H7 (cell line): Measurements from ENCODE around the gene SLC29A2. TPM values are rescaled to one million over a fixed set of nuclear protein-coding genes. Genes with fewer than 3 reads are reported as not detected.
"Not testable (repeated sequence)": the region's sequence is repeated elsewhere in the genome, so short reads cannot be mapped to it uniquely, and the experiment has no call there.

ENCODE experiments used
- DNase-seq: peaks from one replicate; pipeline ENCODE4 v3.0.0; 2012
- H3K27me3 ChIP-seq: 2 replicates; pipeline ENCODE4 v1.6.0; 2011; ENCODE audit warnings: mild to moderate bottlenecking, low read length; ENCODE audit not compliant: control insufficient read depth, insufficient read depth
- H3K36me3 ChIP-seq: replicated peaks from 2 replicates; pipeline ENCODE4 v1.5.1; 2011; ENCODE audit warnings: low read length; ENCODE audit not compliant: control insufficient read depth, insufficient read depth
- H3K4me3 ChIP-seq: 2 replicates; pipeline ENCODE4 v1.5.1; 2011; ENCODE audit warnings: low read depth, mild to moderate bottlenecking, control low read depth, low read length, moderate library complexity; ENCODE audit not compliant: insufficient read depth
- total RNA-seq: library from RNA; depleted of rRNA; stranded (reverse); fragments of >200 nt; shearing (Covaris generic); gene quantifications from 2 replicates; pipeline ENCODE4 v1.2.3, GENCODE V29; 2014

Gene SLC29A2
- total RNA-seq, 1 experiment from 2014 or later = 23.8 TPM

DNA sequence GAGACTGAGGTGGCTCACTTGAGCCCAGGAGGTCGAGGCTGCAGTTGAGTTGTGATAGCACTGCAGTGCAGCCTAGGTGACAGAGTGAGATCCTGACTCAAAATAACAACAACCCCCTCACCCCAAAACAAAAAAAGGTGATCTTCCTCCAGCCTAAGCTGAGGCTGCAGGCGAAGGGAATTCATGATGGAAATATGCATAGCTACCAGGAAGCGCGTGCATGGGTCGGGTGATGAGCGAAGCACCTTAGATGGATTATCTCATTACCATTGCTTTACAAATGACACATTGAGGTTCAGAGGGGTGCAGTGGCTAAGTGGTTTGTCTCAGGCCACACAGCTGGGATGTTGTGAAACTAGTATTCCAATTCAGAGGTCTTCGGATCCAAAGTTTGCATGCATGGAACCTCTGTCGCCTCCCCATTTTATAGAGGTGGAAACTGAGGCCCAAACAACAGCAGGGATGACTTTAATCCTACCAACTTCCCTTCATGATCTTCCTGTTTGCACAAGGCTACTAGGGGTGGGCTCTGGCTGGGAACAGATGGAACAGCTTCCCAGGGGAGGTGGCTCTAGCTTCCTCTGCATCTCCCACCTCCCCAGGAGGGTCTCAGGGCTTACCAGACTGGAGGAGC lies 4.6 kb downstream of the SLC29A2 start:
- DNase-seq = no peak
- Histone ChIP-seq H3K27me3 (no peaks in the 10 kb centered on the region), H3K4me3 (no peak overlapping the region), H3K36me3 (peaks cover 45% of the 10 kb centered on the region)

GRCh38 chr11:66365711-66366619 lies 5.6 kb downstream of the SLC29A2 start:
- Histone ChIP-seq H3K36me3 (peaks cover 45% of the 10 kb centered on the region), H3K27me3 (no peaks in the 10 kb centered on the region), H3K4me3 (no peak overlapping the region)
- no peak for DNase-seq

- Histone ChIP-seq H3K36me3 (peaks cover 45% of the 10 kb centered on the region), H3K4me3 (no peak overlapping the region), H3K27me3 (no peaks in the 10 kb centered on the region)
- peak; percentile 37 for DNase-seq
These were observed 6.4 kb downstream of the SLC29A2 start for GRCh38 chr11:66365166-66365565.

- Histone ChIP-seq H3K27me3 (no peaks in the 10 kb centered on the region), H3K4me3 (no peak overlapping the region), H3K36me3 (peaks cover 39% of the 10 kb centered on the region)
- DNase-seq = peak; percentile 97
These were observed 7.6 kb downstream of the SLC29A2 start for GRCh38 chr11:66363805-66364535.

DNA sequence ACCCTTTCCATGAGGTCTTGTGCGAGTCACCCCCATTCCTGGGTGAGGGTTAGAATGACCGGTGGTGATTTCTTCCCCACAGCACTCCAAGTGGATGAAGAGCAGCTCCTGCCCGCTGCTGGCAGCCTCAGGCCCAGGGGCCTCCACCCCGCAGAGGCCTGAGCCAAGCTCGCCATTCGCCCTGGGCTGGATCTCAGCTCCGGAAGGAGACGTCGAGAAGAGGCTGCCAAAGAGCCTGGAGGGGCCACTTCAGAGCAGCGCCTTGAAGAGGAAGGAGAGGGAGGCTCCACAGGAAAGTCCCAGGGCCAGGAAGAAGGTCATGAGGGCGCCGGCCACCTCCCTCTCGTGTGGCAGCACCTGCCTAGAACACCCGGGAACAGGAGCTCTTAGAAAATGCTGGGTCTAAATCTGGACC lies 8.4 kb downstream of the SLC29A2 start:
- Histone ChIP-seq H3K36me3 (peaks cover 32% of the 10 kb centered on the region), H3K4me3 (no peak overlapping the region), H3K27me3 (no peaks in the 10 kb centered on the region)
- DNase-seq = peak; percentile 35

DNA sequence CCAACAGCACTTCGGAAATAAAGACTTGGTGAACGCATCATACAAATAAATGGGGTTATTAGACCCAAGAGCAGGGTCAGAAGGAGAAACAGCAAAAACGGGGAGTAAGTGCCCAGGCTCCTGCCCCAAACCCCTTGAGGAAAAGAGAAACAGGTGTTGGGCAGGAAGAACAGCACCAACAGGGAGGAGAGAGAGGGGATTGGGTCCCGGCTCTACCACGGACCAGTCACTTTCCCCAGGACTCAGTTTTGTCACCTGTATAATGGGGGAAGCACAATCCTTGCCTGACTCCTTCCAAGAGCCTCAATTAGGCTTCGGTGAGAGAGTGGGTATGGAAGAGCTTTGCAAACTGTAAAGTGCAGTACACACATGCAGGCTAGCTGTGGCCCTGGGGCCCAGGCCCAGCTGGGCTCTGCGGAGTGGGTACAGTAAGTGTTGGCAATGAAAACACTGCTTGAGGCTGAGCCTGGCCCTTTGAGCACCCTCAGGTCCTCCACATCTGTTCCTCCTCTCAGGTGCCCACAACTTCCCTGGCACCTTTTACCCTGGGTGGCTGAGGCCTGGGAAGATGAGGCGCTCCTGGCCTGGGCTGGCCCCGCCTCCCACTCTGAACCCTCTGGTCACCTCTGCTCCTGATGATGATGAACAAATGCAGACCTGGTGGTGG lies 8.9 kb downstream of the SLC29A2 start:
- Histone ChIP-seq H3K36me3 (peaks cover 26% of the 10 kb centered on the region), H3K27me3 (no peaks in the 10 kb centered on the region), H3K4me3 (no peak overlapping the region)
- no peak for DNase-seq

DNA sequence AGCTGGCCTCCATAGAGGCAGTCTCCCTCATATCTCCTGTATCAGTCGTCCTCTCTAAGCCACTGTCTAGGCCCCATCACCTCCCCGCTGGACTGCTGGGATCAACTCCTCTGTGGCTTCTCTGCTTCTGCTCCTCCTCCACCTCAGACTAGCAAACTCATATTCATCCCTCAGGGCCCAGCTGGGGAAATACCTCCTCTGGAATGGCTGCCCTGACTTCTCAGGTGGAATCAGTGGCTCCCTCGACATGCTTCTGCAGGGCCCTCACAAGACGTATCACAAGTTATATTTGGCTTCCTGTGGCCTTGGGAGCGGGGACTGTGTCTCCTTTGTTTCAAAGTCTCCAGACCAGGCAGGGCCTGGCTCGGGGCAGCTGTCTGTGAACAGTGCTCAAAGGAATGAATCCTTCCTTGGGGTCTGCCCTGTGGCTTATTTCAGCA lies 10.0 kb downstream of the SLC29A2 start:
- peak; percentile 29 for DNase-seq
- Histone ChIP-seq H3K36me3 (peaks cover 19% of the 10 kb centered on the region), H3K27me3 (no peaks in the 10 kb centered on the region), H3K4me3 (no peak overlapping the region)

- Histone ChIP-seq H3K4me3 (no peak overlapping the region), H3K27me3 (no peaks in the 10 kb centered on the region), H3K36me3 (peaks cover 16% of the 10 kb centered on the region)
- peak; percentile 52 for DNase-seq
These were observed 11.0 kb downstream of the SLC29A2 start for GRCh38 chr11:66360406-66361073.

DNA sequence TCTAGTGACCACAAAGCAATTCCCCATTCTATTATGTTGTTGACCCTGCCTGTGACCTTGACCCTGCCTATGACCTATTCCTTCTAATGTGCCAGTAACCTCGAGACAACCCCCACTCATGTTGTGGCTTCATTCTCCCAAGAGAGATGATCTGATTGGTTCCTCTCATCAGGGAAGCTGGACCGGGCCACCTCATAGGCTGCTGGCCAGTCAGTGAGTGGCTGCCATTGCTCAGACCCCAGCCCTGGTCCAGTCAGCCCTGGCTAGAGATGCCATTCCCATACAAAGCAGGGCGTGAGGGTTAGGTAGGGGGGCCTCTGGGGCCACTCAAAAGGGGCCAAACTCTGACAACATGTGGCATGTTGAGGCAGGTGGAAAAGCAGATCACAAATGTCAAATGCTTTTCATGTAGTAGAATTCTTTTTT lies 11.9 kb downstream of the SLC29A2 start:
- peaks cover 11% of the 10 kb centered on the region for H3K36me3 ChIP-seq
- peak; percentile 82 for DNase-seq
- no peaks in the 10 kb centered on the region for H3K27me3 ChIP-seq

DNA sequence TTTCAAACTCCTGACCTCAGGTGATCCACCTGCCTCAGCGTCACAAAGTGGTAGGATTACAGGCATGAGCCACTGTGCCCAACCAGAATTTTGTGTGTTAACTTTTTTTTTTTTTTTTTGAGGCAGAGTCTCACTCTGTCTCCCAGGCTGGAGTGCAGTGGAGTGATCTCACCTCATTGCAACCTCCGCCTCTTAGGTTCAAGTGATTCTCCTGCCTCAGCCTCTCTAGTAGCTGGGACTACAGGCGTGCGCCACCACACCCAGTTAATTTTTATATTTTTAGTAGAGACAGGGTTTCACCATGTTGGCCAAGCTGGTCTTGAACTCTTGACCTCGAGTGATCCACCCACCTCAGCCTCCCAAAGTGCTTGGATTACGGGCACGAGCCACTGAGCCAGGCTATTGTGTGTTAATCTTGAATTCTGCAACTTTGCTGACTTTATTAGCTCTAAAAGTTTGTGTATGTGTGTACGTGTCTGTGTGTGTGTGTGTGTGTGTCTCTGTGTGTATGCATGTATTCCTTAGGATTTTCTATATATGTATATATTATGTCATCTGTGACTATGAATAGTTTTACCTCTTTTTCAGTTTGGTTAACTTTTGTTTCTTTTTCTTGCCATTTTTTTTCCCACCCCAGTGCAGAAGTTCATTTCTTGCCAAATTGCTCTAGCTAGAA lies 20.9 kb downstream of the SLC29A2 start:
- not testable (repeated sequence) for H3K27me3 ChIP-seq, H3K36me3 ChIP-seq, H3K4me3 ChIP-seq, DNase-seq

More for the DNA sequence above, 11.9 kb downstream of the SLC29A2 start:
- no peak overlapping the region for H3K4me3 ChIP-seq

- peaks cover 6% of the 10 kb centered on the region for H3K27me3 ChIP-seq
- no peak overlapping the region for H3K4me3 ChIP-seq
- H3K36me3 ChIP-seq = no peaks in the 10 kb centered on the region
- no peak for DNase-seq
These were observed 22.5 kb downstream of the SLC29A2 start for GRCh38 chr11:66349084-66349386.

GRCh38 chr11:66347425-66348276 lies 23.9 kb downstream of the SLC29A2 start, which contains the start of gene B4GAT1:
B4GAT1 (minus strand) TSS chr11:66347629; CDS start chr11:66347545, 84 bp downstream.
- H3K36me3 ChIP-seq = no peaks in the 10 kb centered on the region; the same call in 1 of the 2 replicates
- DNase-seq = peak; percentile 96
- peaks cover 6% of the 10 kb centered on the region for H3K27me3 ChIP-seq
- H3K4me3 ChIP-seq = peak within 1 kb of the TSS; percentile 90
